Measurements from ENCODE around the gene RPS2. TPM values are rescaled to one million over a fixed set of nuclear protein-coding genes. Genes with fewer than 3 reads are reported as not detected.

RPS2 gene
- total RNA-seq, 1 experiment from 2014 or later = 3,874 TPM

DNA sequence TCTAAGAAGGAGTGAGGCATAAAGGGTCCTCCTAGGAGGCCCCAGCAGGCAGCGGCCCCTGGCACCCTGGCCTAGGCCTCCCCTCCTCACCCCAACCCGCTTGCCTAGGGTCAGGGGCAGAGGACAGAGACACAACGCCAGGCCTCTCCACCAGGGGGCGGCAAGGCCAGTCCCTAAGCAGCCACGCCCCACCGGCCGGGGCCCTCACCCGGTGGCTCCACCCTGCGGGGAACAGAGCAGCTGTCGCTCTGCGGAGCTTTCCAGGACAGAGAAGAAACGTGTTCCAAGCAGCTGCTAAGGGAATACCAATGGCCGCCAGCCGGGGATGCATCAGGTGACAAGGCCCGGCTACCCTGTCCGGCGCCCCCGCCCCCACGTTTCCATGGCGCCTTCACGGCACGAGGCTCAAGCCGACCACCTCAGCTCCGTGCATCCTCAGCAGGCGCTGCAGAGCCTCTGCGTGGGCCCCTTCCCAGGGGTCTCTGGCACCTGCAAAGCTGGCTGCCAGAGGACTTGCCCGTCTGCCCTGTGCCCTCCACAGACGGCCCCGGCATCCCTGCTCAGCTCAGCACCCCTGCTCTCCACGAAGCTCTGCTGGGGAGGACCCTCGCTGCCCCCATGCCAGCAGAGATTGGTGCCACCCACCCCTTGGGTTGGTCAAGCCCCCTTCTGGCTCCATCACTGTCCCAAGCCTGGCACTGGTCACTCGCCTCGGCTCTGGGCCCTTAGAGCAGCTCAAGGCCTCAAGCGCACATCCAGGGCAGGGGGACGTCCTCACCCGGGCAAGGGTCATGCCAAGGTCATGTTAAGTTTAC, 39.4 kb upstream of the RPS2 start:
- no peaks in the 10 kb centered on the region for H3K27me3 ChIP-seq (ENCODE audit: insufficient read depth, low read length)
- peaks cover 24% of the 10 kb centered on the region for H3K79me1 ChIP-seq (ENCODE audit: insufficient read depth, low read depth, low read length, poor library complexity, severe bottlenecking)
- no peak overlapping the region for H2BK5ac ChIP-seq (ENCODE audit: insufficient read length, low read length)
- no CpG with 5 or more reads among the region's 36 CpGs for WGBS (ENCODE audit: extremely low coverage, insufficient read length, low lambda C conversion rate)
- no peak overlapping the region for H2BK20ac ChIP-seq (ENCODE audit: low read depth, low read length, poor library complexity, severe bottlenecking)
- no peak overlapping the region for H4K8ac ChIP-seq (replicated peaks; ENCODE audit: insufficient read length, low read depth, low read length)
- H4K20me1 ChIP-seq (ENCODE audit: control insufficient read depth, insufficient read depth, insufficient read length) = no peaks in the 10 kb centered on the region
- no peak overlapping the region for H2BK12ac ChIP-seq (ENCODE audit: insufficient read length, low read depth, low read length)
- H3K27me3 Mint-ChIP-seq (ENCODE audit: low read depth) = no peaks in the 10 kb centered on the region
- no peak overlapping the region for H2AFZ ChIP-seq (ENCODE audit: low read length)
- peaks cover 6% of the 10 kb centered on the region for H3K23me2 ChIP-seq (ENCODE audit: insufficient read length, low read depth, low read length, poor library complexity, severe bottlenecking)
- peak overlapping the region in 1 of 3 experiments; percentile 28; a peak in 2 of 7 replicates for H3K27ac Mint-ChIP-seq
- H3K14ac ChIP-seq (ENCODE audit: insufficient read depth, low read length) = 0 out of 2 replicates have a peak overlapping the region, but pooled peaks have one; percentile 5
- no peak overlapping the region for H3K9ac ChIP-seq (ENCODE audit: extremely low read depth, insufficient read length, low read length)
- H3K18ac ChIP-seq (ENCODE audit: insufficient read length, low read depth, low read length) = peak overlapping the region; percentile 11
- peaks cover 18 to 30% of the 10 kb centered on the region in 2 experiments for H3K4me1 Mint-ChIP-seq
- peaks cover 18 to 40% (median 40%) of the 10 kb centered on the region in 3 experiments for H3K36me3 Mint-ChIP-seq (ENCODE audit: insufficient read depth in 1 of 3, low read depth in 3 of 3)
- no peak overlapping the region for H3K56ac ChIP-seq (ENCODE audit: insufficient read length, low read depth, low read length)
- no peaks in the 10 kb centered on the region for H3K9me3 ChIP-seq (ENCODE audit: control insufficient read depth, low read depth, low read length)
- no peak overlapping the region for H3T11ph ChIP-seq (ENCODE audit: low read length)
- H3K9me3 Mint-ChIP-seq = no peaks in the 10 kb centered on the region; a peak in 1 of 5 replicates
- no peak overlapping the region for H3K4ac ChIP-seq (ENCODE audit: low read depth, low read length)
- no peak overlapping the region for H4K5ac ChIP-seq (ENCODE audit: insufficient read length, low read depth, low read length)
- H3K23ac ChIP-seq (ENCODE audit: insufficient read length, low read depth, low read length) = no peak overlapping the region
- H4K91ac ChIP-seq (ENCODE audit: insufficient read length, low read depth, low read length) = no peak overlapping the region
- TF ChIP-seq, protein P1, sequence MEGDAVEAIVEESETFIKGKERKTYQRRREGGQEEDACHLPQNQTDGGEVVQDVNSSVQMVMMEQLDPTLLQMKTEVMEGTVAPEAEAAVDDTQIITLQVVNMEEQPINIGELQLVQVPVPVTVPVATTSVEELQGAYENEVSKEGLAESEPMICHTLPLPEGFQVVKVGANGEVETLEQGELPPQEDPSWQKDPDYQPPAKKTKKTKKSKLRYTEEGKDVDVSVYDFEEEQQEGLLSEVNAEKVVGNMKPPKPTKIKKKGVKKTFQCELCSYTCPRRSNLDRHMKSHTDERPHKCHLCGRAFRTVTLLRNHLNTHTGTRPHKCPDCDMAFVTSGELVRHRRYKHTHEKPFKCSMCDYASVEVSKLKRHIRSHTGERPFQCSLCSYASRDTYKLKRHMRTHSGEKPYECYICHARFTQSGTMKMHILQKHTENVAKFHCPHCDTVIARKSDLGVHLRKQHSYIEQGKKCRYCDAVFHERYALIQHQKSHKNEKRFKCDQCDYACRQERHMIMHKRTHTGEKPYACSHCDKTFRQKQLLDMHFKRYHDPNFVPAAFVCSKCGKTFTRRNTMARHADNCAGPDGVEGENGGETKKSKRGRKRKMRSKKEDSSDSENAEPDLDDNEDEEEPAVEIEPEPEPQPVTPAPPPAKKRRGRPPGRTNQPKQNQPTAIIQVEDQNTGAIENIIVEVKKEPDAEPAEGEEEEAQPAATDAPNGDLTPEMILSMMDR (conservative IDR thresholded peaks at IDR 0.05) = peak; percentile 99
- H2BK120ac ChIP-seq (ENCODE audit: low read depth, low read length, poor library complexity, severe bottlenecking) = no peak overlapping the region
- H3K27ac ChIP-seq (ENCODE audit: insufficient read length, low read depth, low read length) = no peak overlapping the region
- no peak overlapping the region for H2AK5ac ChIP-seq (ENCODE audit: insufficient read length, low read length)
- no peak overlapping the region for H3K4me2 ChIP-seq (ENCODE audit: insufficient read depth, insufficient read length, low read length)
- H3K4me1 ChIP-seq (ENCODE audit: insufficient read depth, low read length) = peaks cover 2% of the 10 kb centered on the region; the same call in 1 of the 2 replicates
- H2BK15ac ChIP-seq (ENCODE audit: low read depth, low read length) = no peak overlapping the region
- peak; percentile 97 for DNase-seq
- peaks cover 26% of the 10 kb centered on the region; the same call in 1 of the 2 replicates for H3K79me2 ChIP-seq (ENCODE audit: insufficient read depth, low read length)
- peak overlapping the region in 1 of 2 experiments; percentile 55; a peak in 1 of 5 replicates for H3K4me3 Mint-ChIP-seq

All from H9 (cell line).